Rectal smooth muscle tissue (tissue), 1 donor: ENCODE data around the gene DDO.
A peak's percentile ranks its signal among the peaks of the same experiment; 100 is the strongest.

ENCODE experiments used
- H3K27ac ChIP-seq: one replicate; pipeline ENCODE4 v1.7.0; 2013; ENCODE audit warnings: low read depth, low read length, inconsistent platforms
- H3K27me3 ChIP-seq: one replicate; pipeline ENCODE4 v1.7.0; 2013; ENCODE audit warnings: low read length; ENCODE audit not compliant: control insufficient read depth, insufficient read depth
- H3K36me3 ChIP-seq: one replicate; pipeline ENCODE4 v1.7.0; 2013; ENCODE audit warnings: low read length; ENCODE audit not compliant: control insufficient read depth, insufficient read depth
- H3K4me1 ChIP-seq: one replicate; pipeline ENCODE4 v1.7.0; 2013; ENCODE audit warnings: low read length; ENCODE audit not compliant: control insufficient read depth, insufficient read depth
- H3K4me3 ChIP-seq: one replicate; pipeline ENCODE4 v1.7.0; 2013; ENCODE audit warnings: low read length
- H3K9ac ChIP-seq: one replicate; pipeline ENCODE4 v1.7.0; 2013; ENCODE audit warnings: low read length

Gene DDO

DNA sequence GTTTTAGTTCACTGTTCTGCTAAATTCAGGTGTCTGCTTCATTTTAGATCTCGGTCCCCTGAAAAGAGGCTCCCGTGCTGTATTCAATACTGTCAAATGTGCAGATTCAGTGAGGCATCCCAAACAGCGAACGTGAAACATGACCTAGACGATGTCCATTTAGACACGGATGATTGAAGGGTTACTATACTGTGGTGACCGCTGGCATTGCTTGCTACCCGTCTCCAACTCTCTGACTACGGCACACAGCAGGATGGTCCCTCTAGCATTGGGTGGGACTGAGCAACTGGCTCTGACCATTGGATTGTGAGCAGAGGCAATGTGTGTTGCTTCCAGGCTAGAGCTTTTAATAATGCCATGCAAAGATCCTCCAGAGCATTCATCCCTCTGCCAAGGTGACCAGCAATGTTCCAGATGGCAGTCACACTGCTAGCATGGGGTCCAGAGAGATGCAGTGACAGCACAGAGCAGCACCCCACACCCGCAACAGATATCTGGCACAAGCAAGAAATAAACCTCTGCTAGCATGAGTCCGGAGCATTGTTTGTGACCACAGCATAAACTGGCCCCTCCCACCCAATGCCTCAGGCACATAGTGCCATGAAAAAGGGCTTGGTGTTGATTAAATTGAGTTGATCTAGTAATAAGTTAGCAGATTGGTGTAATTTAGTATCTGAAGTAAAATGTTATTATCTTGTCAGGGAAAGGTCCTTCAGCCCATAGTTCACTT lies 66.2 kb downstream of the DDO start:
- Histone ChIP-seq H3K27me3 (no peaks in the 10 kb centered on the region), H3K4me3 (no peak overlapping the region), H3K9ac (no peak overlapping the region), H3K27ac (peak overlapping the region; percentile 82), H3K4me1 (peaks cover 46% of the 10 kb centered on the region), H3K36me3 (no peaks in the 10 kb centered on the region)

DNA sequence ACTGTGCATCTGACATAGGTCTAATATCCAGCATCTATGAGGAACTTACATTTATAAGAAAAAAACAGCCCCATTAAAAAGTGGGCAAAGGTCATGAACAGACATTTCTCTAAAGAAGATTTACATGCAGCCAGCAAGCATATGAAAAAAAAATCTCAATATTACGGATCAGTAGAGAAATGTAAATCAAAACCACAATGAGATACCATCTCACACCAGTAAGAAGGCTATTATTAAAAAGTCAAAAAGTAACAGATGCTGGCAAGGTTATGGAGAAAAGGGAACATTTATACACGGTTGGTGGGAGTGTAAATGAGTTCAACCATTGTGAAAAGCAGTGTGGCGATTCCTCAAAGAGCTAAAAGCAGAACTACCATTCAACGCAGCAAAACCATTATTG lies 70.3 kb downstream of the DDO start:
- H3K4me3 ChIP-seq, result no peak overlapping the region
- H3K36me3 ChIP-seq, result no peaks in the 10 kb centered on the region
- no peak overlapping the region for H3K27ac ChIP-seq
- peaks cover 47% of the 10 kb centered on the region for H3K4me1 ChIP-seq
- no peak overlapping the region for H3K9ac ChIP-seq
- H3K27me3 ChIP-seq, result no peaks in the 10 kb centered on the region

GRCh38 chr6:110342759-110343158 lies 72.6 kb downstream of the DDO start:
- Histone ChIP-seq H3K27ac (no peak overlapping the region), H3K27me3 (no peaks in the 10 kb centered on the region), H3K4me1 (peaks cover 38% of the 10 kb centered on the region), H3K4me3 (no peak overlapping the region), H3K9ac (no peak overlapping the region), H3K36me3 (no peaks in the 10 kb centered on the region)
